ENCODE data around the gene RGMA.
"Not testable (repeated sequence)": the region's sequence is repeated elsewhere in the genome, so short reads cannot be mapped to it uniquely, and the experiment has no call there.

RGMA gene

GRCh38 chr15:93033434-93034045 is 55.5 kb downstream of the RGMA start:
- DNase-seq (ENCODE audit: low read depth in 2 of 2), result no peak

GRCh38 chr15:93032515-93033206 is 56.4 kb downstream of the RGMA start:
- H3K4me3 ChIP-seq (replicated peaks in 1 of 2; ENCODE audit: low read depth in 2 of 2, low read length in 2 of 2); DNase-seq (ENCODE audit: low read depth in 2 of 2): not testable (repeated sequence)

More at GRCh38 chr15:93033434-93034045, 55.5 kb downstream of the RGMA start:
- TF ChIP-seq CTCF (IDR thresholded peaks at IDR 0.05; ENCODE audit: low read depth, low read length), result no peak
- no peak overlapping the region for H3K4me3 ChIP-seq (replicated peaks in 1 of 2; ENCODE audit: low read depth in 2 of 2, low read length in 2 of 2)

- not testable (repeated sequence) for DNase-seq (ENCODE audit: low read depth in 2 of 2); H3K4me3 ChIP-seq (replicated peaks in 1 of 2; ENCODE audit: low read depth in 2 of 2, low read length in 2 of 2)
Observed at GRCh38 chr15:93031557-93032384, 57.2 kb downstream of the RGMA start.

GRCh38 chr15:93031103-93031464 is 57.9 kb downstream of the RGMA start:
- no peak for DNase-seq (ENCODE audit: low read depth in 2 of 2)
- no peak overlapping the region for H3K4me3 ChIP-seq (replicated peaks in 1 of 2; ENCODE audit: low read depth in 2 of 2, low read length in 2 of 2)
- no peak for TF ChIP-seq CTCF (IDR thresholded peaks at IDR 0.05; ENCODE audit: low read depth, low read length)

- no peak overlapping the region for H3K4me3 ChIP-seq (replicated peaks in 1 of 2; ENCODE audit: low read depth in 2 of 2, low read length in 2 of 2)
- DNase-seq (ENCODE audit: low read depth in 2 of 2), result peak; percentile 70 to 75
- TF ChIP-seq CTCF (IDR thresholded peaks at IDR 0.05; ENCODE audit: low read depth, low read length), result peak; percentile 80
Observed at GRCh38 chr15:93030430-93031102, 58.4 kb downstream of the RGMA start.

- TF ChIP-seq CTCF (IDR thresholded peaks at IDR 0.05; ENCODE audit: low read depth, low read length), result no peak
- DNase-seq (ENCODE audit: low read depth in 2 of 2), result peak; percentile 44 to 55
- H3K4me3 ChIP-seq (replicated peaks in 1 of 2; ENCODE audit: low read depth in 2 of 2, low read length in 2 of 2), result no peak overlapping the region
Observed at GRCh38 chr15:93029836-93030429, 59.1 kb downstream of the RGMA start.

GRCh38 chr15:93029214-93029835 is 59.7 kb downstream of the RGMA start:
- no peak for TF ChIP-seq CTCF (IDR thresholded peaks at IDR 0.05; ENCODE audit: low read depth, low read length)
- H3K4me3 ChIP-seq (replicated peaks in 1 of 2; ENCODE audit: low read depth in 2 of 2, low read length in 2 of 2), result no peak overlapping the region
- DNase-seq (ENCODE audit: low read depth in 2 of 2), result peak; percentile 42 to 51

Data from cardiac fibroblast (primary cell).